Cardiac fibroblast (primary cell): ENCODE results near the gene KRT16.
"Not testable (repeated sequence)": the region's sequence is repeated elsewhere in the genome, so short reads cannot be mapped to it uniquely, and the experiment has no call there.

Experiments used
- DNase-seq, 2 donors: peaks; one replicate each; pipeline versions ENCODE4 v3.0.0 to v3.0.0-alpha.2; 2010; ENCODE audit warnings: low read depth in 2 of 2
- H3K4me3 ChIP-seq, 2 donors: replicated peaks in 1 of 2; 1 replicate in 1 of 2; 2 replicates in 1 of 2; pipeline ENCODE4 v1.5.1; 2011; ENCODE audit warnings: low read depth in 2 of 2, low read length in 2 of 2, mild to moderate bottlenecking in 2 of 2, moderate library complexity in 1 of 2
- CTCF ChIP-seq: IDR thresholded peaks from one replicate; pipeline ENCODE4 v1.5.1; 2011; ENCODE audit warnings: low read depth, mild to moderate bottlenecking, low read length, inconsistent platforms

Gene KRT16

GRCh38 chr17:41581366-41582060 is 31.1 kb downstream of the KRT16 start:
- H3K4me3 ChIP-seq = no peak overlapping the region
- no peak for TF ChIP-seq CTCF
- DNase-seq = no peak

- no peak for DNase-seq
- no peak overlapping the region for H3K4me3 ChIP-seq
- TF ChIP-seq CTCF = no peak
These were observed 31.7 kb downstream of the KRT16 start for GRCh38 chr17:41580687-41581365.

GRCh38 chr17:41580244-41580575 is 32.4 kb downstream of the KRT16 start:
- DNase-seq = no peak
- H3K4me3 ChIP-seq = no peak overlapping the region
- no peak for TF ChIP-seq CTCF

GRCh38 chr17:41579484-41580243 is 32.9 kb downstream of the KRT16 start:
- no peak overlapping the region for H3K4me3 ChIP-seq
- DNase-seq = peak; percentile 76 to 85
- TF ChIP-seq CTCF = peak; percentile 94

GRCh38 chr17:41578971-41579370 is 33.6 kb downstream of the KRT16 start:
- TF ChIP-seq CTCF = no peak
- DNase-seq = no peak
- H3K4me3 ChIP-seq = no peak overlapping the region

GRCh38 chr17:41578538-41578937 is 34.0 kb downstream of the KRT16 start:
- no peak overlapping the region for H3K4me3 ChIP-seq
- no peak for TF ChIP-seq CTCF
- no peak for DNase-seq

GRCh38 chr17:41576740-41577139 is 35.8 kb downstream of the KRT16 start:
- H3K4me3 ChIP-seq, DNase-seq: not testable (repeated sequence)
